ENCODE data around the gene RAB31.

DNA sequence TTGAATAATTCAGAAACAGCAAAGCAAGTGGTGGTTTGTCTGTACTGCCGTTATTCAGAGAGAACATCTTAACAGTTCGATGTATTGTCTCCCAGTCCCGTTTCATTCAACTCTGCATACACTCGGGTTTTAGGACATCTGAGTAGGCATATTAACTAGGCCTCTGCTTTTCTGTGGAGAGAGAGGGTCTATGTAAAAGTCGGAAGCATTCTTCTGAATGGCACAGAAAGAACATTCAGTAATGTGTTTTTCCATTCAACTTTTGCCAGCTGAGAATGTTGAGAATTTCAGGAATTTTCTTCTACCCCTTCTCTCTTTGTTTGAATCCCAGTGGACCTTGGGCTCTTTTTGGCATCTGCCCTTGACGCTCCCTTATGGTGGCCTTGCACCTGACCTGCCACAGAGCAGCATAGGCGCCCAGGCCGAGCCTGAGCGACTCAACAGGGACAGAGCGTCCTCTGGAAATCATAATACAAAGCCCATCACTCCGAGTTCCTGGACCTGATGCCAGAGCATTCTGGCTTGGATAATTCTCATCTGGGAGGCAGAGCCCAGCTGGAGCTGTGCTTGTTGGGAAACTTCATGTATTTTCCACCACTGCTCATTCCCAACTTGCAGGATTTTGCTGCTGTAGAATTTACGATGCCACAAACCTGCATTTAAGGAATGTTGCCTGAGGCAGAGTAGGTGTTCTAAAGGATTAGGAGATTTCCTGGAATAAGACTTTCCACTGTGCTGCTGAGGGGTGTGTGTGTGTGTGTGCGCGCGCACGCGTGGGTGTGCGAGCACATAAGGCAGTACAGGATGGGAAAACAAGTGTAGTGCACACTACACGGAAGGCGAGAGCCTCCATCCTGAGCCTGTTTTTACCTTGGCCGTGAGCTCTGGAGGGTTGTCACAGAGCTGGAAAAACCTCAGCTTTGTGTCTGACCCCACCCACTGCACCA lies 100.5 kb downstream of the RAB31 start:
- TF ChIP-seq, protein P1, sequence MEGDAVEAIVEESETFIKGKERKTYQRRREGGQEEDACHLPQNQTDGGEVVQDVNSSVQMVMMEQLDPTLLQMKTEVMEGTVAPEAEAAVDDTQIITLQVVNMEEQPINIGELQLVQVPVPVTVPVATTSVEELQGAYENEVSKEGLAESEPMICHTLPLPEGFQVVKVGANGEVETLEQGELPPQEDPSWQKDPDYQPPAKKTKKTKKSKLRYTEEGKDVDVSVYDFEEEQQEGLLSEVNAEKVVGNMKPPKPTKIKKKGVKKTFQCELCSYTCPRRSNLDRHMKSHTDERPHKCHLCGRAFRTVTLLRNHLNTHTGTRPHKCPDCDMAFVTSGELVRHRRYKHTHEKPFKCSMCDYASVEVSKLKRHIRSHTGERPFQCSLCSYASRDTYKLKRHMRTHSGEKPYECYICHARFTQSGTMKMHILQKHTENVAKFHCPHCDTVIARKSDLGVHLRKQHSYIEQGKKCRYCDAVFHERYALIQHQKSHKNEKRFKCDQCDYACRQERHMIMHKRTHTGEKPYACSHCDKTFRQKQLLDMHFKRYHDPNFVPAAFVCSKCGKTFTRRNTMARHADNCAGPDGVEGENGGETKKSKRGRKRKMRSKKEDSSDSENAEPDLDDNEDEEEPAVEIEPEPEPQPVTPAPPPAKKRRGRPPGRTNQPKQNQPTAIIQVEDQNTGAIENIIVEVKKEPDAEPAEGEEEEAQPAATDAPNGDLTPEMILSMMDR (IDR thresholded peaks at IDR 0.05; ENCODE audit: borderline replicate concordance, extremely low read depth, low read length, poor library complexity, severe bottlenecking): no peak
- no peak for TF ChIP-seq EZH2 (IDR thresholded peaks at IDR 0.05; ENCODE audit: borderline replicate concordance, low read depth, low read length, severe bottlenecking)

All from DND-41 (cell line).